HepG2 (cell line): Measurements from ENCODE around the gene AADACL4. TPM values are rescaled to one million over a fixed set of nuclear protein-coding genes. Genes with fewer than 3 reads are reported as not detected.
A peak's percentile ranks its signal among the peaks of the same experiment; 100 is the strongest.

Experiments
- ISX ChIP-seq: sonication (generic); formaldehyde crosslinking; conservative IDR thresholded peaks from 2 replicates; pipeline ENCODE4 v1.5.0; 2020; ENCODE audit warnings: missing genetic modification reagents
- MEIS2 ChIP-seq: sonication (generic); formaldehyde crosslinking; IDR thresholded peaks from 2 replicates; pipeline ENCODE4 v1.9.0; 2021; ENCODE audit warnings: mild to moderate bottlenecking, missing genetic modification reagents
- TMF1 ChIP-seq: sonication (generic); formaldehyde crosslinking; IDR thresholded peaks from 2 replicates; pipeline ENCODE4 v1.8.1; 2022; ENCODE audit warnings: low read depth, missing genetic modification reagents
- ZNF138 ChIP-seq: sonication (generic); formaldehyde crosslinking; IDR thresholded peaks from 2 replicates; pipeline ENCODE4 v1.5.0; 2020; ENCODE audit warnings: mild to moderate bottlenecking, low read depth, missing genetic modification reagents
- ZNF253 ChIP-seq: sonication (generic); formaldehyde crosslinking; IDR thresholded peaks from 2 replicates; pipeline ENCODE4 v1.8.0; 2022; ENCODE audit warnings: mild to moderate bottlenecking, missing genetic modification reagents, borderline replicate concordance
- ZNF441 ChIP-seq: sonication (generic); formaldehyde crosslinking; IDR thresholded peaks from 2 replicates; pipeline ENCODE4 v1.7.0; 2021; ENCODE audit warnings: missing genetic modification reagents, borderline replicate concordance
- ZNF564 ChIP-seq: sonication (generic); formaldehyde crosslinking; IDR thresholded peaks from 2 replicates; pipeline ENCODE4 v1.8.1; 2023; ENCODE audit warnings: mild to moderate bottlenecking, missing genetic modification reagents
- ZNF790 ChIP-seq: sonication (generic); formaldehyde crosslinking; IDR thresholded peaks from 2 replicates; pipeline ENCODE4 v1.8.0; 2022; ENCODE audit warnings: missing genetic modification reagents, mild to moderate bottlenecking, borderline replicate concordance
- ZNF83 ChIP-seq: sonication (generic); formaldehyde crosslinking; IDR thresholded peaks from 2 replicates; pipeline ENCODE4 v1.4.0; 2020; ENCODE audit warnings: missing genetic modification reagents, mild to moderate bottlenecking, borderline replicate concordance
- polyA plus RNA-seq, 8 experiments: library from polyadenylated mRNA; depleted of rRNA in 3 of 8; stranded (reverse) in 7 of 8; unstranded in 1 of 8; fragments of >200 nt; fragmentation: Illumina TruSeq in 4 of 8; extraction: Trizol in 4 of 8; gene quantifications; 2 replicates each; pipeline versions ENCODE4 v1.2.1 to v1.2.3, GENCODE V29; 2011 to 2016; ENCODE audit warnings: low read depth in 4 of 8, missing spikeins in 1 of 8, mixed read lengths in 1 of 8; ENCODE audit not compliant: insufficient read depth in 1 of 8
- total RNA-seq, 5 experiments: library from RNA; depleted of rRNA; stranded (reverse); fragments of >200 nt; fragmentation: Illumina TruSeq; extraction: Trizol; gene quantifications; 2 replicates each; pipeline ENCODE4 v1.2.3, GENCODE V29; 2016; ENCODE audit warnings: low read depth in 1 of 5
- TF ChIP-seq, protein P1 (sequence below): sonication (generic); formaldehyde crosslinking; IDR thresholded peaks from 2 replicates; pipeline ENCODE4 v1.5.1; 2020; ENCODE audit warnings: mild to moderate bottlenecking, missing genetic modification reagents, moderate library complexity
- TF ChIP-seq, protein P2 (sequence below): sonication (generic); formaldehyde crosslinking; IDR thresholded peaks from 2 replicates; pipeline ENCODE4 v1.8.0; 2022; ENCODE audit warnings: missing genetic modification reagents, mild to moderate bottlenecking, moderate library complexity, borderline replicate concordance
- TF ChIP-seq, protein P3 (sequence below): sonication (generic); formaldehyde crosslinking; IDR thresholded peaks from 2 replicates; pipeline ENCODE4 v1.4.0; 2020; ENCODE audit warnings: mild to moderate bottlenecking, missing genetic modification reagents
- TF ChIP-seq, protein P4 (sequence below), 2 experiments: sonication (generic) in 1 of 2; formaldehyde crosslinking in 1 of 2; IDR thresholded peaks; 2 replicates each; pipeline versions ENCODE4 v1.4.0 to v1.6.1; 2016 to 2020; ENCODE audit warnings: borderline replicate concordance in 1 of 2, low read depth in 1 of 2, mild to moderate bottlenecking in 1 of 2, missing genetic modification reagents in 1 of 2
- TF ChIP-seq, protein P5 (sequence below): sonication (generic); formaldehyde crosslinking; IDR thresholded peaks from 2 replicates; pipeline ENCODE4 v1.5.1; 2020; ENCODE audit warnings: mild to moderate bottlenecking, moderate library complexity, missing genetic modification reagents

The AADACL4 gene
- total and polyA plus RNA-seq, 2 of the 13 experiments (the other 11 are each of a cell fraction or from before 2014, with no cell fraction given), result not detected

DNA sequence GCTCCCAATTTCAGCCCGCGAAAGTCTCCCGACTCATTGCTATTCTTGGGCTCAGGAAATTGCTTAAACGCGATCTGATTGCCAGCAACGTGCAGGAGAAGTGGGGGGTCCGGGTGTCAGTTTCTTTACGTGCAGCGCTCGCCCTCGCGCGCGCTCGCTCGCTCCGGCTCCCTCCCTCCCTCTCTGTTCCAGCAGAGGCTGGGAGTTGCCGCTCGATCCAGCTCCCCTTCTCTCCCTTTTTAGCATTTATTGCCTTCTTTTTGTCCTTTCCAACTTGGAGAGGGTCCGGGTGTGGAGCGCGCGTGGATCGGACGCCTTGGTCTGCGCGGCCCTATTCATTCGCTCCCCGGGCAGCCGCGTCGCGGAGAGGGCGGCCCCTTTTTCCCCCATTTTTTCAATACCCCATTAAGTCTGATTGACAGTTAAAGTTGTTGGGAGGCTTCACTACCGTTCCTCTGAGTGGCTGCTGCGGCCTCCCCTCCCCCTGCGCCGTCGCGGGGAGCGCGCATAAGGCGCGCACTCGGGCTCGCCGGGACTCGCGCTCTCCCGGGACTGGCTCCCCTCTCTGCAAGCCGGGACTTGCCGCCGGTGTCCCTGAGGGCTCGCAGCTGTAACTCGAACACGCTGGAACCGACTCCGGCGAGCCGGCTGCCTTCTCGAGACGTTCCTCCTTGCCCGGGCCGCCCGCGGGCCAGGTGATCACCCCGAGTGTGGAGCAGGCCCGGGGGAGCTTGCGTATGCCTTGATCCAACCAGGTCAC, 25.8 kb upstream of the AADACL4 start, which contains the start of gene DHRS3 (continued):
- TF ChIP-seq, protein P1, sequence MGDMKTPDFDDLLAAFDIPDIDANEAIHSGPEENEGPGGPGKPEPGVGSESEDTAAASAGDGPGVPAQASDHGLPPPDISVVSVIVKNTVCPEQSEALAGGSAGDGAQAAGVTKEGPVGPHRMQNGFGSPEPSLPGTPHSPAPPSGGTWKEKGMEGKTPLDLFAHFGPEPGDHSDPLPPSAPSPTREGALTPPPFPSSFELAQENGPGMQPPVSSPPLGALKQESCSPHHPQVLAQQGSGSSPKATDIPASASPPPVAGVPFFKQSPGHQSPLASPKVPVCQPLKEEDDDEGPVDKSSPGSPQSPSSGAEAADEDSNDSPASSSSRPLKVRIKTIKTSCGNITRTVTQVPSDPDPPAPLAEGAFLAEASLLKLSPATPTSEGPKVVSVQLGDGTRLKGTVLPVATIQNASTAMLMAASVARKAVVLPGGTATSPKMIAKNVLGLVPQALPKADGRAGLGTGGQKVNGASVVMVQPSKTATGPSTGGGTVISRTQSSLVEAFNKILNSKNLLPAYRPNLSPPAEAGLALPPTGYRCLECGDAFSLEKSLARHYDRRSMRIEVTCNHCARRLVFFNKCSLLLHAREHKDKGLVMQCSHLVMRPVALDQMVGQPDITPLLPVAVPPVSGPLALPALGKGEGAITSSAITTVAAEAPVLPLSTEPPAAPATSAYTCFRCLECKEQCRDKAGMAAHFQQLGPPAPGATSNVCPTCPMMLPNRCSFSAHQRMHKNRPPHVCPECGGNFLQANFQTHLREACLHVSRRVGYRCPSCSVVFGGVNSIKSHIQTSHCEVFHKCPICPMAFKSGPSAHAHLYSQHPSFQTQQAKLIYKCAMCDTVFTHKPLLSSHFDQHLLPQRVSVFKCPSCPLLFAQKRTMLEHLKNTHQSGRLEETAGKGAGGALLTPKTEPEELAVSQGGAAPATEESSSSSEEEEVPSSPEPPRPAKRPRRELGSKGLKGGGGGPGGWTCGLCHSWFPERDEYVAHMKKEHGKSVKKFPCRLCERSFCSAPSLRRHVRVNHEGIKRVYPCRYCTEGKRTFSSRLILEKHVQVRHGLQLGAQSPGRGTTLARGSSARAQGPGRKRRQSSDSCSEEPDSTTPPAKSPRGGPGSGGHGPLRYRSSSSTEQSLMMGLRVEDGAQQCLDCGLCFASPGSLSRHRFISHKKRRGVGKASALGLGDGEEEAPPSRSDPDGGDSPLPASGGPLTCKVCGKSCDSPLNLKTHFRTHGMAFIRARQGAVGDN (CRISPR knock-in tag), result peak; percentile 48; the same call in 1 of the 2 replicates
- TF ChIP-seq ZNF83 (no peak), ZNF790 (CRISPR knock-in tag) (peak; percentile 54; the same call in 1 of the 2 replicates), ZNF253 (no peak), ZNF138 (CRISPR knock-in tag) (no peak; the same call in 1 of the 2 replicates), TMF1 (CRISPR knock-in tag) (0 out of 2 replicates have a peak, but pooled peaks have one; percentile 7), MEIS2 (peak; percentile 90), ISX (CRISPR knock-in tag) (0 out of 2 replicates have a peak, but pooled peaks have one; percentile 43), ZNF441 (CRISPR knock-in tag) (0 out of 2 replicates have a peak, but pooled peaks have one; percentile 62), ZNF564 (CRISPR knock-in tag) (0 out of 2 replicates have a peak, but pooled peaks have one; percentile 32)
- TF ChIP-seq, protein P2, sequence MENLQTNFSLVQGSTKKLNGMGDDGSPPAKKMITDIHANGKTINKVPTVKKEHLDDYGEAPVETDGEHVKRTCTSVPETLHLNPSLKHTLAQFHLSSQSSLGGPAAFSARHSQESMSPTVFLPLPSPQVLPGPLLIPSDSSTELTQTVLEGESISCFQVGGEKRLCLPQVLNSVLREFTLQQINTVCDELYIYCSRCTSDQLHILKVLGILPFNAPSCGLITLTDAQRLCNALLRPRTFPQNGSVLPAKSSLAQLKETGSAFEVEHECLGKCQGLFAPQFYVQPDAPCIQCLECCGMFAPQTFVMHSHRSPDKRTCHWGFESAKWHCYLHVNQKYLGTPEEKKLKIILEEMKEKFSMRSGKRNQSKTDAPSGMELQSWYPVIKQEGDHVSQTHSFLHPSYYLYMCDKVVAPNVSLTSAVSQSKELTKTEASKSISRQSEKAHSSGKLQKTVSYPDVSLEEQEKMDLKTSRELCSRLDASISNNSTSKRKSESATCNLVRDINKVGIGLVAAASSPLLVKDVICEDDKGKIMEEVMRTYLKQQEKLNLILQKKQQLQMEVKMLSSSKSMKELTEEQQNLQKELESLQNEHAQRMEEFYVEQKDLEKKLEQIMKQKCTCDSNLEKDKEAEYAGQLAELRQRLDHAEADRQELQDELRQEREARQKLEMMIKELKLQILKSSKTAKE (CRISPR knock-in tag), result peak; percentile 27; the same call in 1 of the 2 replicates
- TF ChIP-seq, protein P3, sequence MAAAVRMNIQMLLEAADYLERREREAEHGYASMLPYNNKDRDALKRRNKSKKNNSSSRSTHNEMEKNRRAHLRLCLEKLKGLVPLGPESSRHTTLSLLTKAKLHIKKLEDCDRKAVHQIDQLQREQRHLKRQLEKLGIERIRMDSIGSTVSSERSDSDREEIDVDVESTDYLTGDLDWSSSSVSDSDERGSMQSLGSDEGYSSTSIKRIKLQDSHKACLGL (CRISPR knock-in tag), result peak; percentile 57
- TF ChIP-seq, protein P4, sequence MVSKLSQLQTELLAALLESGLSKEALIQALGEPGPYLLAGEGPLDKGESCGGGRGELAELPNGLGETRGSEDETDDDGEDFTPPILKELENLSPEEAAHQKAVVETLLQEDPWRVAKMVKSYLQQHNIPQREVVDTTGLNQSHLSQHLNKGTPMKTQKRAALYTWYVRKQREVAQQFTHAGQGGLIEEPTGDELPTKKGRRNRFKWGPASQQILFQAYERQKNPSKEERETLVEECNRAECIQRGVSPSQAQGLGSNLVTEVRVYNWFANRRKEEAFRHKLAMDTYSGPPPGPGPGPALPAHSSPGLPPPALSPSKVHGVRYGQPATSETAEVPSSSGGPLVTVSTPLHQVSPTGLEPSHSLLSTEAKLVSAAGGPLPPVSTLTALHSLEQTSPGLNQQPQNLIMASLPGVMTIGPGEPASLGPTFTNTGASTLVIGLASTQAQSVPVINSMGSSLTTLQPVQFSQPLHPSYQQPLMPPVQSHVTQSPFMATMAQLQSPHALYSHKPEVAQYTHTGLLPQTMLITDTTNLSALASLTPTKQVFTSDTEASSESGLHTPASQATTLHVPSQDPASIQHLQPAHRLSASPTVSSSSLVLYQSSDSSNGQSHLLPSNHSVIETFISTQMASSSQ (IDR thresholded peaks at IDR 0.05; ENCODE audit: low read depth), result no peak
- TF ChIP-seq, protein P4 (CRISPR knock-in tag; IDR thresholded peaks at IDR 0.05; ENCODE audit: borderline replicate concordance), result 0 out of 2 replicates have a peak, but pooled peaks have one; percentile 37
- TF ChIP-seq, protein P5, sequence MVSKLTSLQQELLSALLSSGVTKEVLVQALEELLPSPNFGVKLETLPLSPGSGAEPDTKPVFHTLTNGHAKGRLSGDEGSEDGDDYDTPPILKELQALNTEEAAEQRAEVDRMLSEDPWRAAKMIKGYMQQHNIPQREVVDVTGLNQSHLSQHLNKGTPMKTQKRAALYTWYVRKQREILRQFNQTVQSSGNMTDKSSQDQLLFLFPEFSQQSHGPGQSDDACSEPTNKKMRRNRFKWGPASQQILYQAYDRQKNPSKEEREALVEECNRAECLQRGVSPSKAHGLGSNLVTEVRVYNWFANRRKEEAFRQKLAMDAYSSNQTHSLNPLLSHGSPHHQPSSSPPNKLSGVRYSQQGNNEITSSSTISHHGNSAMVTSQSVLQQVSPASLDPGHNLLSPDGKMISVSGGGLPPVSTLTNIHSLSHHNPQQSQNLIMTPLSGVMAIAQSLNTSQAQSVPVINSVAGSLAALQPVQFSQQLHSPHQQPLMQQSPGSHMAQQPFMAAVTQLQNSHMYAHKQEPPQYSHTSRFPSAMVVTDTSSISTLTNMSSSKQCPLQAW, result no peak
